Keratinocyte (primary cell): ENCODE measurements around the gene MEAK7. TPM values are rescaled to one million over a fixed set of nuclear protein-coding genes. Genes with fewer than 3 reads are reported as not detected.

Experiments used
- DNase-seq: peaks from one replicate; pipeline ENCODE4 v3.0.0-alpha.2; 2011; ENCODE audit warnings: low read depth, missing footprints, low spot score
- FAIRE-seq: peaks from 2 replicates; lab custom pipeline; 2011; peaks lifted over from hg19 to GRCh38; lab: Jason Lieb, UNC
- H2AFZ ChIP-seq: 2 replicates; pipeline ENCODE4 v1.6.0; 2012; ENCODE audit warnings: low read length, control low read depth, inconsistent platforms; ENCODE audit not compliant: control insufficient read depth
- H3K27ac ChIP-seq: 2 replicates; pipeline ENCODE4 v1.5.1; 2011; ENCODE audit warnings: low read length; ENCODE audit not compliant: control insufficient read depth, insufficient read depth
- H3K27me3 ChIP-seq: 3 replicates; pipeline ENCODE4 v1.6.0; 2011; ENCODE audit warnings: low read length; ENCODE audit not compliant: control insufficient read depth, insufficient read depth; ENCODE audit errors: extremely low read depth
- H3K36me3 ChIP-seq, 2 experiments: 2 replicates in 1 of 2; 3 replicates in 1 of 2; pipeline ENCODE4 v1.5.1; 2011; ENCODE audit warnings: low read length in 2 of 2, mild to moderate bottlenecking in 1 of 2; ENCODE audit not compliant: control insufficient read depth in 2 of 2, insufficient read depth in 2 of 2; ENCODE audit errors: extremely low read depth in 1 of 2
- H3K4me1 ChIP-seq: 3 replicates; pipeline ENCODE4 v1.5.1; 2011; ENCODE audit warnings: low read length; ENCODE audit not compliant: control insufficient read depth, insufficient read depth; ENCODE audit errors: extremely low read depth
- H3K4me2 ChIP-seq: 3 replicates; pipeline ENCODE4 v1.6.0; 2011; ENCODE audit warnings: low read depth, low read length; ENCODE audit not compliant: control insufficient read depth, insufficient read depth; ENCODE audit errors: extremely low read depth
- H3K4me3 ChIP-seq, 3 experiments: fragments of 200-600 bp in 1 of 3; sonication (generic) in 1 of 3; 2 replicates in 2 of 3; 3 replicates in 1 of 3; pipeline ENCODE4 v1.5.1; 2011 to 2016; ENCODE audit warnings: low read length in 3 of 3, mild to moderate bottlenecking in 3 of 3, control low read depth in 2 of 3, inconsistent platforms in 1 of 3, low read depth in 1 of 3, mixed read lengths in 1 of 3, mixed run types in 1 of 3, moderate library complexity in 1 of 3; ENCODE audit not compliant: control insufficient read depth in 2 of 3, insufficient read depth in 2 of 3; ENCODE audit errors: extremely low read depth in 1 of 3
- H3K79me2 ChIP-seq: 2 replicates; pipeline ENCODE4 v1.6.0; 2012; ENCODE audit warnings: low read length; ENCODE audit not compliant: control insufficient read depth, insufficient read depth
- H3K9ac ChIP-seq: 3 replicates; pipeline ENCODE4 v1.6.0; 2011; ENCODE audit warnings: low read length; ENCODE audit not compliant: control insufficient read depth, insufficient read depth; ENCODE audit errors: extremely low read depth
- H3K9me1 ChIP-seq: 3 replicates; pipeline ENCODE4 v1.6.0; 2011; ENCODE audit warnings: low read length; ENCODE audit not compliant: control insufficient read depth, insufficient read depth; ENCODE audit errors: extremely low read depth
- H3K9me3 ChIP-seq: 2 replicates; pipeline ENCODE4 v1.5.1; 2012; ENCODE audit warnings: low read depth, low read length; ENCODE audit not compliant: control insufficient read depth
- H4K20me1 ChIP-seq: 3 replicates; pipeline ENCODE4 v1.6.0; 2011; ENCODE audit warnings: low read length; ENCODE audit not compliant: control insufficient read depth, insufficient read depth; ENCODE audit errors: extremely low read depth
- CTCF ChIP-seq, 3 experiments: IDR thresholded peaks in 1 of 3; conservative IDR thresholded peaks in 1 of 3; optimal IDR thresholded peaks in 1 of 3; 2 replicates in 2 of 3; 3 replicates in 1 of 3; pipeline versions ENCODE3 to v1.5.1; 2011; ENCODE audit warnings: low read length in 3 of 3, mild to moderate bottlenecking in 3 of 3, moderate library complexity in 2 of 3, control low read depth in 1 of 3, inconsistent platforms in 1 of 3; ENCODE audit not compliant: insufficient read depth in 2 of 3; ENCODE audit errors: extremely low read depth in 1 of 3
- EZH2 ChIP-seq: IDR thresholded peaks from one replicate; pipeline ENCODE4 v1.6.1; 2012; ENCODE audit warnings: inconsistent platforms, mild to moderate bottlenecking, low read length, moderate library complexity
- dilution Hi-C: fragments of 300-500 bp; cut with MboI; formaldehyde crosslinking; loops from one replicate; pipeline ENCODE4 v1.7.0; 2020; ENCODE audit warnings: low sequenced_read_pairs; ENCODE audit not compliant: extremely low pct_ligation_motif_present
- polyA plus RNA-seq, 5 experiments: library from polyadenylated mRNA; depleted of rRNA in 3 of 5; stranded (reverse) in 3 of 5; stranded (forward) in 1 of 5; unstranded in 1 of 5; fragments of >200 nt; gene quantifications; 1 replicate in 1 of 5; 2 replicates in 3 of 5; 3 replicates in 1 of 5; pipeline versions ENCODE4 v1.2.1 to v1.2.3, GENCODE V29; 2011 to 2012; ENCODE audit warnings: missing spikeins in 2 of 5, low read depth in 1 of 5, low replicate concordance in 1 of 5

MEAK7 gene
- polyA plus RNA-seq, 1 donor (not counting 4 experiments of a cell fraction or from before 2014, with no cell fraction given): 81.0 TPM

- FAIRE-seq (peak; percentile 58), DNase-seq (no peak)
- Histone ChIP-seq H3K9me3 (no peaks in the 10 kb centered on the region), H3K4me3 (peak overlapping the region in 1 of 3 experiments; percentile 19), H3K9ac (peak overlapping the region; percentile 15), H2AFZ (peak overlapping the region; percentile 63), H3K27me3 (no peaks in the 10 kb centered on the region), H3K27ac (no peak overlapping the region), H3K36me3 (no peaks in the 10 kb centered on the region), H3K9me1 (no peaks in the 10 kb centered on the region), H3K4me2 (peak overlapping the region; percentile 67), H3K79me2 (no peaks in the 10 kb centered on the region), H3K4me1 (peaks cover 15% of the 10 kb centered on the region), H4K20me1 (no peaks in the 10 kb centered on the region)
- TF ChIP-seq CTCF (optimal IDR thresholded peaks at IDR 0.05 in 1 of 3, IDR thresholded peaks at IDR 0.05 in 1 of 3, conservative IDR thresholded peaks at IDR 0.05 in 1 of 3; ENCODE audit: extremely low read depth in 1 of 3, insufficient read depth in 2 of 3, low read length in 3 of 3) (no peak), EZH2 (no peak)
- dilution Hi-C loops: no loop called here
Measured at GRCh38 chr16:84520725-84521496, 16.5 kb upstream of the MEAK7 start.

- Histone ChIP-seq H3K27me3 (no peaks in the 10 kb centered on the region), H3K4me1 (peaks cover 15% of the 10 kb centered on the region), H3K36me3 (no peaks in the 10 kb centered on the region), H3K9ac (no peak overlapping the region), H3K9me1 (no peaks in the 10 kb centered on the region), H3K27ac (no peak overlapping the region), H4K20me1 (no peaks in the 10 kb centered on the region), H2AFZ (no peak overlapping the region), H3K4me2 (no peak overlapping the region), H3K9me3 (no peaks in the 10 kb centered on the region), H3K79me2 (no peaks in the 10 kb centered on the region), H3K4me3 (no peak overlapping the region)
- FAIRE-seq (no peak), DNase-seq (no peak)
- dilution Hi-C loops: no loop called here
- TF ChIP-seq EZH2: no peak
- TF ChIP-seq CTCF (optimal IDR thresholded peaks at IDR 0.05 in 1 of 3, IDR thresholded peaks at IDR 0.05 in 1 of 3, conservative IDR thresholded peaks at IDR 0.05 in 1 of 3; ENCODE audit: extremely low read depth in 1 of 3, insufficient read depth in 2 of 3, low read length in 3 of 3): no peak
Measured at GRCh38 chr16:84519855-84520254, 15.4 kb upstream of the MEAK7 start.
